Body of pancreas (tissue), 4 donors: Measurements from ENCODE around the gene SSH2.

Experiments
- POLR2A ChIP-seq, 3 donors: fragments of 450-650 bp; IDR thresholded peaks; one replicate each; pipeline ENCODE4 v1.6.1; 2016; ENCODE audit warnings: antibody characterized with exemption in 3 of 3, mild to moderate bottlenecking in 2 of 3
- TF ChIP-seq, protein P1 (sequence below), 7 experiments: fragments of 450-650 bp in 4 of 7; fragments of 200-600 bp in 3 of 7; sonication (generic) in 3 of 7; IDR thresholded peaks; one replicate each; pipeline ENCODE4 v1.5.1; 2016 to 2019; ENCODE audit warnings: antibody characterized with exemption in 7 of 7

DNA sequence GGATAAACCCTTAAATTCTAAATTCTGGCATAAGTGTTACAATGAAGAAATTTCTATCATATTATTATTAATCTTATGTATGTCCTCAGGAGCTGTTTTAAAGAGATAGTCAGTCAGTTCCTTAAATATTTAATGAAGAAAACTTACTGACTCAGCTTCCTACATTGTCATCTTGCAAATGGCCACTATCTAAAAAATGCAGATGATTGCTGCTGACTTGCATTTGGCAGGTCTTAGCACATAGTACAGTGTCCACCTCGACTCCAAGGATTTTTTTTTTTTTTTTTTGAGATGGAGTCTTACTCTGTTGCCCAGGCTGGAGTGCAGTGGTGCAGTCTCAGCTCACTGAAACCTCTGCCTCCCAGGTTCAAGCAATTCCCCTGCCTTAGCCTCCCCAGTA lies 252.2 kb downstream of the SSH2 start:
- TF ChIP-seq, protein P1, sequence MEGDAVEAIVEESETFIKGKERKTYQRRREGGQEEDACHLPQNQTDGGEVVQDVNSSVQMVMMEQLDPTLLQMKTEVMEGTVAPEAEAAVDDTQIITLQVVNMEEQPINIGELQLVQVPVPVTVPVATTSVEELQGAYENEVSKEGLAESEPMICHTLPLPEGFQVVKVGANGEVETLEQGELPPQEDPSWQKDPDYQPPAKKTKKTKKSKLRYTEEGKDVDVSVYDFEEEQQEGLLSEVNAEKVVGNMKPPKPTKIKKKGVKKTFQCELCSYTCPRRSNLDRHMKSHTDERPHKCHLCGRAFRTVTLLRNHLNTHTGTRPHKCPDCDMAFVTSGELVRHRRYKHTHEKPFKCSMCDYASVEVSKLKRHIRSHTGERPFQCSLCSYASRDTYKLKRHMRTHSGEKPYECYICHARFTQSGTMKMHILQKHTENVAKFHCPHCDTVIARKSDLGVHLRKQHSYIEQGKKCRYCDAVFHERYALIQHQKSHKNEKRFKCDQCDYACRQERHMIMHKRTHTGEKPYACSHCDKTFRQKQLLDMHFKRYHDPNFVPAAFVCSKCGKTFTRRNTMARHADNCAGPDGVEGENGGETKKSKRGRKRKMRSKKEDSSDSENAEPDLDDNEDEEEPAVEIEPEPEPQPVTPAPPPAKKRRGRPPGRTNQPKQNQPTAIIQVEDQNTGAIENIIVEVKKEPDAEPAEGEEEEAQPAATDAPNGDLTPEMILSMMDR (IDR thresholded peaks at IDR 0.05) = no peak
- no peak for TF ChIP-seq POLR2A (IDR thresholded peaks at IDR 0.05)
